CD4-positive, alpha-beta T cell treated with Interleukin-12 subunit alpha and Interleukin-12 subunit beta, for 1 hour (primary cell): ENCODE measurements around the gene ERG28.

ENCODE experiments used
- DNase-seq: peaks from one replicate; pipeline ENCODE4 v3.0.0-alpha.2; 2020

Gene ERG28

DNA sequence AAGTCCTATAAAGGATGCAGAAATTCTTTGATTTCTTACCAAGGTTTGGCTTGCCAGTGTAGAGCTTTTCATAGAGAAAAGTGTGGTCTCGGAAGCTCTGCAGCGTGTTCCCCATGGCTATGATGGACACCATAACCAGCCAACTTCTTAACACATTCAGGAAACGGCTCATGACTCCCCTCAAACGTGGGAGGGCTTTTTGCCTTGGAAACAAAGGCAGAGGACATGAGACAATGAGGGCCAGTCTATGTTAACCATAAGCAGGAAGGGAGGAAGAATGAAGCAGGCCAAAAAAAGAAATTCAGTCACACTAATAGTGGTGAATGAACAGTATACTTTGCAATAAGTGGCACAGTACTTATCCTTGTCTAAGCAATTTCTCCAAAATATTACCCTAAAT lies 3.3 kb downstream of the ERG28 start:
- DNase-seq, result no peak

DNA sequence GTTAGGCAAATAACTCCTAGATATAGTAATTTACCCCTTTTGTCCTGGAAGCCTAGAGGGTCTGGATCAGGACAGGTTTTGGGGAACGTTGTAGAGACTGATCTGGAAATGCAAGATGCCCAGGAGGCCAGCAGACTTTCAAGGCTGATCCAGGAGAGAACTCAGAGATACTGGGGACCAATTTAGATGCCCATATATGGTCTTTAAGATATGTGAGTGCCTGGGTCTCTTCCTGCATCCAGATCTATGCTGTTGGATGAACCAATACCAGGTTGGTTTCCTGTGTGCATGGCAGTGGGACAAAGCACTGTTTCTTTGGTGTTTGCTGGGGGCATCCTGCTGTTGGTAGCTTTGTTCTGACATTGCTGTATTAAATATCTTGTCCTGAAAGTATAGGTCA lies 5.4 kb downstream of the ERG28 start:
- DNase-seq, result no peak

DNA sequence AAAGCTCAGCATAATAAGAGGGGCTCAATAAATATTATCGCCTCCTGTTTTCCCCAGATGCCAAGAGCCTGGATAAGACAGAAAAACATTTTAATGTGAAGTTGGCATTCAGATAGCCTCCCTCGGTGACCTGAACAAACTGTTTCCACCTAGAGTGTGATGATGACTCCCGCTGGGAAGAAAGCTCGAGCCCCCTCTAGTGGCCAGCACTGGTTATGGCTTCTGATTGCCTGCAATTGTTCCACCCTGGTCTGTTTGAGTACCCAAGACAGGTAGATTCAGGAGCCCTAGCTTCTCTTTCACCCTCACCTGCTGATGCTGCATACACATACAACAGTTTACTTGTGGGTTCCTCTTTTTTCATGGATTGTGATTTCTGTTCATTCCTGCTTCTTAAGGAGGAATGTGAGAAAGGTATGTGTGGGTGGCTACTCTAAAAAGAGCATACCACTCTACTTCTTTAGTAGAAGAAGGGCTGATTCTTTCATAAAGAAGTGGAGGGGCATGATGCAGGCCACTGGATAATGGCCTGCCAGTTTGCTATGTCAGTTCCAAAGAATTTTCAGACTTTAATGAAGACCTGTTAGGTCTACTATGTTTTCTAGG lies 6.4 kb downstream of the ERG28 start:
- peak; percentile 84 for DNase-seq

DNA sequence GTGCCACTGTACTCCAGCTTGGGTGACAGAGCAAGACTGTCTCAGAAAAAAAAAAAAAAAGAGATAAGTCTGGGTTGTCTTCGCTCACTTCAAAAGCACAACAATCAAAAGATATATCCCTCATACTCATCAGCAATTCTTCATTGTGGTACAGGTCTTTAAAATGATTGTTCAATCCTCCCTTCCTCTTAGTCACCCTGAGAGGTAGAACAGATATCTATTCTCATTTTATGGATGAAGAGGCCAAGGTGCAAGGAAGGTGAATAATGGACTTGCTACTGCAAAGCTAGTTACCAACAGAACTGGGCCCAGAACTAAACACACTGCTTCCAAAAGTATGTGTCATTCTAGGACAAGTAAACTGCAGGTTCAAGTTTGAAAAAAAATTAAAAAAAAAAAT lies 7.1 kb downstream of the ERG28 start:
- DNase-seq, result no peak

DNA sequence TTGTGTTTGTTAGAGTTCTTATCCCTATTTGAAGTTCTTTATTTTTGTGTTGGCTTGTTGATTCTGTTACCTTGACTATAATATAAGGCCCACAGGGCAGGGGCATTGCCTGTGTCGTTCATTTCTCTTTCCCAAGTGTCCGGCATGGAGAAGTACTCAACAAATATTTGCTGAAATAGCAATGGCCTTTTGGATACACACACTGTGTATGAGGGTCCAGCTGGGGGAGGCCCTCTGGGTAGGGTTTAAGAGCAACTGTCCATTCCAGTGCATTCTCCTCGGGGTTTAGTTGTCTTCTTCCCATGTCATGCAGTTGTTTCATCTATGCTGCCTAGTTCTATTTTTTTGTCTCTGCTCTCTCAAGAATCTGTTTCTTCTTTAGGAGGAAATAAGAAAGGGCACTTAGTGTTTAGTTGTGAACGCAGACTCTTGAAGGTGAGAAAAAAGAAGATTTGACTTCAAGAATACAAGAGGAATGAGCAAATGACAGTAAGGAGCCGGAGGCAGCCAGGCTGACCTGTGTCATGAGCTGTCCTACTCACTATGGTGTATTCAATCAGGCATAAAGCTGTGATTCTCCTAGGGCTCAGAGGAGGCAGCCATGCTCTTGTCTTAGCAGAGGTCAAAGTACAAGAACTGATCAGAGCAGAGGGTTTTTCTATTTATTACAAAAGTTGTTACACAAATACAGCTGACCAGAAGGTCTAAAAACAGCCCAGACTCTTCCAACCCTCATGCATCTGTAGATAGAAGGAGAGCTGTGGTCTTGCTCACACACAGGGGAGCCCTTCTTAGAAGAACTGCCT lies 10.2 kb downstream of the ERG28 start:
- DNase-seq, result no peak

DNA sequence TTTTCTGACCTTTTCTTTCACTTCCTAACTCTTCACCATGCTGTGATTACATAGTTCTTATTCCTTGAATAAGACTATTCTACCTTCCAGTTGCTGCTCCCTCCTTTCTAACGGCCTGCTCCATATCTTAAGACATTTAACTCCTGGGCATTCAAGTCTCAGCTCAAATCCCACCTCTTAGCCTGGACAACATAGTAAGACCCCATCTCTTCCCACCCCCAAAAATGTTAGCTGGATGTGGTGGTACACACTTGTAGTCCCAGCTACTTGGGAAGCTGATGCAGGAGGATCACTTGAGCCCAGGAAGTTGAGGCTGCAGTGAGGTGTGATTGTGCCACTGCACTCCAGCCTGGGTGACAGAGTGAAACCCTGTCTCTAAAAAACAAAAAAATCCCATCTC lies 10.9 kb downstream of the ERG28 start:
- no peak for DNase-seq

DNA sequence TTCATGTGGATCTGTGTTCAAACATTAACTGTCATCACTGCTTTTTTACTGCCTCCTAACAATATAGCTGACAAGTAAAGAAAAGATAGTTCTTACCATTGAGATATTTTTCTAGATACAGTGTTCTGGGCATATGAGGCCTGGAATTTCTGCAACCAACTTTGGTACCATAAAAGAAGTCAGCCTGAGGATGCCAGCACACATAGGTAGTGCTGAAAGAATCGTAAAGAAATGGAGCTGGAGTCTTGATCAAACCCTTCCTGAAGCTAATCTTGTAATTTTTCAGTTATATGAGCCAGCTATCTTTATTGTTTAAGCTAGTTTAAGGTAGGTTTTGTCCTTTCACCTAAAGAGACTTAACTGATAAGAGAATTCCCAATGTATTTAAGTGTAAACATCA lies 11.3 kb downstream of the ERG28 start:
- no peak for DNase-seq

DNA sequence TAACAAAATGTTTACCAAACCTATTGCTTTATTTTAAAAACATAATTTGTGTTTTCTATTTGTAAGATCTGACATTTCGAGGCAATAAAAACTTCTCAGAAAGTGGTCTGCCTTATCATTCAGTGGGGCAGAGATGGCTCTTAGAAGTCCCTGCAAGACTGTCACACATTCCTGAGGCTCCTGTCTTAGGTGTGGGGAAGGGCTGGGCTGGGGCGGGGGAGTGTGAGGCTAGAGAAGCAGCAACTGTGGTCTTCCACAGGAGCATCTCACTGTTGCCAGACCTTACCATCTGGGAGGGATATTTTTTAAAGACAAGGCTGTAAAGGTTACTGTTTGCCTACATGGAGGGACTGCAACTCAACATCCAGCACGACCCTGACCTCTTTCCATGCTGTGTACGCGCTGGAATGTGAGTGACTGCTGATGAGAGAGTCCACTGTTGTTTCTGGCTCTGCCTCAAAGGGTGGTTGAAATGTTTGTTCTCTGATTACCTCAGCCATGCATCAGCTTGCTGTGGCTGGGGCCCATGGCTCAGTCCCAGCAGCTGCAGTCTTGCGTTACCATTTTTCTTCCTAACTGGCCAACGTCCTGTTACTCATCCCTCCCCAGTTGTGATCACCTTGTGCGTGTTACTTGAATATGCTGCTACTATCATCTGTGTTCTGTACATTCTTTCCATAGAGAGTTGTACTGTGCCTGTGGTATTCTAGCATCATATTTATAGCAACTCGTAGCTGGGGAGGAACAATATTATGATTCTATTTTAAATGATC lies 12.4 kb downstream of the ERG28 start:
- DNase-seq, result no peak

DNA sequence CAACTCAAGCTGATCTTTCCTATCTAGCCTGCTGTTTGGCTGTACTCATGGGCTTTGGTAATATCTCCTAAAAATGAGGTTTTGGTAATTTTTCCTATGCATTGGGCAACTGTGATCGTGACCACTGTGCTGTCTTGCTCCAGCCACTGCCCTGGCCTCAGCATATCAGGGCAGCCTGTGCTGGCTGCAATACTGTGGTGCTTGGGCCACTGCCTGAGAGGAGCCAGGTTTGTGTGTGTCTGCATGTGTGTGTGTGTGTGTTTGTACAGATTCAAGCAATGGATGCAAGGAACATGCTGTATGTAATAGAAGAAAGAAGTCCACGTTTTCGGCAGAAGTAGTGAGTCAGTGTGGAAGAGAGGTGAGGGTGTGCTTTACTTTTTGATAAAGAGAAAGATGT lies 13.0 kb downstream of the ERG28 start:
- no peak for DNase-seq

DNA sequence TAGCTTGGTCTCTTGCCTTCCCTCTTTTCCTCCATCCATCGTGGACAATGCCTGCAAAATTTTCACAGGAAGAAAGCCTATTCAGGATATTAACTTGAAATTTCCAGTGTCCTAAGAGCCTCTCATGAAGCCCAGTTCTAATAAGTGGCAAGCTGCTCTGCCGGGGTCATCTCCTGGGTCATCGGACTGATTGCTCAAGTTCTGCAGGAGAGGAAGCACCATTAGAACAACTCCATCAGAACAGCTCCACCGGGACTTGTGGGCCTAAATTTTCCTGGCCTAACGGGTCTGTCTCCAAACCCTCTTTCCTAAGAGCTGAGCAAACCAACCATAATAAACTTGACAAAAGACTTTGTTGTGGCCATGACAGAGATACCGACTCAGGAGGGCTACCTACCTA lies 13.9 kb downstream of the ERG28 start:
- DNase-seq, result no peak

DNA sequence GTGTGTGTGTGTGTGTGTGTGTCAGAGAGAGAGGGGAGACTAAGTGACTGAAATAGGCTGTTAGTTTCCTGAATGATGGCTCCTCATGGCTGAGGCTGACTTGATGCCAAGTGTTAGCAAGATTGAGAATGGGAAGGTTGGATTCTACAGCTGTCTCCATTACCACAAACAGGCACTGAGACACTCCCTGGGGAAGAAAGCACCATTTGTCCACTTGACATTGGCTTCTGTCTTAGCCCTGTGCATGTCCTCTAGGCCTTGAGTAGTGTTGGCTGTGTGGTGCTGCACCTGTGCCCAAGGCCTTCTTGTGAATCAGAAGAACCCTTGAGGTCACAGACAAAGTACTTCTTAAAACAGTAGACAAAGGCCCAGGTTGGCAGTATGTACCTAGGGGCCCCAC lies 15.6 kb downstream of the ERG28 start:
- DNase-seq, result no peak

DNA sequence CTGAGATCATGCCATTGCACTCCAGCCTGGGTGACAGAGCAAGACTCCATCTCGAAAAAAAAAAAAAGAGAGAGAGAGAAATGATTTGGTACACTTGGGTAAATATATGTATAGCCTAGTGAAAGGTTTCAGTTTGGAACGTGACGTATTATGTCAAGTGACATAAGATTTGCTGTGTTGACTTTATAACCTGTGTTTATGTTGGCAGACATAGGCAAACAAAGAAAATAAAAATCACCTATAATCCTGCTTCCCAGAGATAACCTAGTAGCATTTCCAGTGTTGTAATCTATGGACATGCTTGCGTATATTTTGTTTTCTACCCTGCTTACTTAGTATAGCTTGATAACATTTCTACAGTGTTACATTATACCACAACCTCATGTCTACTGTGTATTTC lies 16.7 kb downstream of the ERG28 start:
- no peak for DNase-seq

DNA sequence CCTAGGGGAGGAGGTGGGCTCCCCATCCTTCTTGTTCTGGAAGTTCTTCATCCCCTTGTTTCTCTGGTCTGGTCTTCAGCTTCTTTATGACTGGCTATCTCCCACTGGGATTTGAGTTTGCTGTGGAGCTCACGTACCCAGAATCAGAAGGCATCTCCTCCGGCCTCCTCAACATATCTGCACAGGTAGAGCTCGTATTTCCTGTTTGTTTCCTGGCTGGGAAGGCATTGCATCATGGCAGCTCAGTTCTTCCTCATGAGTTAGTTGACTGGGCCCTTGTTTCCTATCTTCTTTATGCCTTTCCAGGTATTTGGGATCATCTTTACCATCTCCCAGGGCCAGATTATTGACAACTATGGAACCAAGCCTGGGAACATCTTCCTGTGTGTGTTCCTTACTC lies 19.8 kb downstream of the ERG28 start:
- DNase-seq, result no peak

DNA sequence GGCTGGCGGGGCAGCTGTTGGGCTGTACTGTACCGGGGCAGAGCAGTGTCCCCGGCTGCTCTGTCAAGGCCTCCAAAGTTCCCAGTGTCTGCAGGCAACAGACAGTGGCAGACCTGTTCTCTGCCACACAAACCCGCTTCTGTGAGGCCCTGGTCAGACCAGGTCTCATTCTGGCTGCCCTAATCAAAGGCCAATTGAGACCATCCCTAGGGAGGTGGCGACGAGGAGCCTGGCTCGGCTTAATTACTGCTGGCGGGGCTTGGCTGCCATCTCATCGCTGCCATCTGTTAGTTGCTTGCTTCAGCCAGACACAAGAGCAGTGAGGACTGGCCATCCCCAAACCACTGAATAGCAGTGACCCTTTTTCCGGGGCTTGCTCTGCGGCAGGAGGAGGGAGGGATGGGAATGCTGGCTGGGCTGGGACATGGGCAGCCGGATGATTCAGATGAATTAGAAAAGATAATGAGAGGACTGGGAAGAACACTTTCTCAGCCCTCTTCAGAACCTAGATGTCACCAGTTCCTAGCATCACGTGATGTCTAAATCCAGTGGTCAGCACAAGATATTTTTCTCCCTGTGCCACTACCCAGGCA lies 24.5 kb downstream of the ERG28 start:
- no peak for DNase-seq

DNA sequence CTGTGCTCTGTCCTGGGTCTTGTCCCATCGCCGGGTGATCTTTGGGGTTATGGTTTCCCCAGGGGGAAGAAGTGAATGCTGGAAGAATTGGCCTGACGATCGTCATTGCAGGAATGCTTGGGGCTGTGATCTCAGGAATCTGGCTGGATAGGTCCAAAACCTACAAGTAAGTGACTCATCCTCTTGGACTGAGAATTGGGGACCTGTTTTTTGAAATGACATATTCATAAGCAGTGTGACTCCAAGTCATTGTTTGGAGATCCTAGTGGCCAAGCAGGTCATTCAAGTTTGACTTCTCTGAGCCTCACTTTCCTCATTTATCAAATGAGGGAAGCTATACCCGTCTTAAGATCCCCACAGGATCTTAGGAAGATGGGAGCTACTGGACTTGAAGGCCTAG lies 25.8 kb downstream of the ERG28 start:
- no peak for DNase-seq

DNA sequence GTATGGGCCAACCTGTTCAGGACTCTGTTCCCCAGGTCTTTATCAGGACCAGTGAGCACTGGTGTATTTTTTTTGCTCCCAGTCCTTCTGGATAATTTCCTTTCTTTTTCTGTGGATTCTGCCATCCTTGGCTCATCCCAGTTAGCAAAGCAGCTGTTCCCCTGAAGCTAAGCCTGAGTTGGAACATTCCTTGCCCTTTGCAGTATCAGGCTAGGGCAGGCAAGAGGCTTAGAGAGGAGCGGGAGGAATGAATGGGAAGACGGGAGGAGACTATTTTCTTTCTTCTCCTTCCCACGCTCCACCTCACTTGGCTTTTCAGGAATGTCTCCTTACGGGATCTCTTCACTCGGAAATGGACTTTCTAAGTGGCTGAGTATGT lies 29.2 kb downstream of the ERG28 start:
- DNase-seq, result no peak

DNA sequence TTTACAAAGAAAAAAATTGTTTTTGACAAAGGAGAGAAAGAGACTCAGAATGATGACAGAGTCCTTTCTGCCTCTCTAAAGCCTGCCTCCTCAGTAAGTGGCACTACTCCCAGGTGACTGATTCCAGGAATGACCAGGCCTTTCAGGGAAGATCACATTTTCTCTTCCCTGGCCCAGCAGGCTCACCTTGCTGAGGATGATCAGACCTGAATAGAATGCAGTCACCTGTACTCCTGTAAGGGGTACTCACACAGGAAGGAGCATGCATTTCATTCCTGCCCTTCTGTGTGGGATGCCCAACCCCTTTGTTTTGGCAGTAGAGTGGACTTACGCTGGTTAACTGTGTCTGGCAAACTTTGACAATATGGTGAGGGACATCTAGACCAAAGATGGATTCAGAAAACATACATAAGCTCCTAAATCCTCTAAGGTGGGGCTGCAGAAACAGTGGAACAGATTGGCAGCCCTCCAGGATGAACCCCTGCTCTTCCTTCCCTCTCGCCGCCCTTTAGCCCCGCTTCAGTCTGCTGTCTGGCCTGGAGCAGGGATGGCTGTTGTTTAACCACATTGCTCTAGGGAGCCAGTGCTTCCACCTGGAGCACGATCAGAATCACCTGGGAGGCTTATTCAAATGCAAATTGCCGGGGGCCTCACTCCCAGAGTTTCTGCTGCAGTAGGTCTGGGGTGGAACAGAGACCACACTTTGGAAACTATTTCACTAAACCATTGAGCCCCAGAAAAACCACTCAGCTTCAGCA lies 29.8 kb downstream of the ERG28 start:
- DNase-seq, result no peak

DNA sequence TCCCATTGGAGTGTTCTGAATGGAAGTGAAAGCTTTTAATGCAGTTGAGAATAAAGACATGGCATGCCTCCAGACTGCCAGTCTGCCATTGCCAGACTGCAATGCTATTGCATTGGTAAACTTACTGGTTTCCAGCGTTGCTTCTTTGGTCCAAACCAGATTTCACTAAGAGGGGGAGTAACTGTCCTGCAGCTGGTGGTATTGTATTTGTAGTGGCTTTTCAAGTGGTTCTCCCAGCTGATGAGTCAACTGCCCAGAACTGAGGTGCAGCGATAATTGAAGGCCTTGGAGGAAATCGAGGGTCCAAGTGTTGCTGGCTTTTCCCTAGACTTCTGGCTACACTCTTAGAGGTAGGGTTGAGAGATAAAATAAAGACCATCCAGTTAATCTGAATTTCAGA lies 31.9 kb downstream of the ERG28 start:
- DNase-seq, result no peak

DNA sequence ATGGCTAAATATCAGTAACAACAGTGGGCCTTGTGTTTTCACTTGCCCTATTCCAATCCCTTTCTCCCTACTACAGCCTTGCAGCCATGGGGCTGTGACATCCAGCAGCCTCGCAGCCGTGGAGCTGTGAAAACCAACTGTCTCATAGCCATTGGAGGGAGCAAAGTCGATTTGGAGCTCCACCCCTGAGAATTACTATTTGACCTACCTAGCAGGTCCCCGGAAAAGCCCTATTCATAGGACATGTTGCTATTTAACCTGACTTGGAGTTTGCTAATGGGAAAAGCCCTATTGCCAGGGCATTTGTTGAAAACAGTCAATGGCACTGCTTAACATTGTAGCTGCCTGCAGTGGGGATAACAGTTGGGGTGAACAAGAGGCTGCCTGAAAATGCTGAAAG lies 33.3 kb downstream of the ERG28 start:
- DNase-seq, result no peak

DNA sequence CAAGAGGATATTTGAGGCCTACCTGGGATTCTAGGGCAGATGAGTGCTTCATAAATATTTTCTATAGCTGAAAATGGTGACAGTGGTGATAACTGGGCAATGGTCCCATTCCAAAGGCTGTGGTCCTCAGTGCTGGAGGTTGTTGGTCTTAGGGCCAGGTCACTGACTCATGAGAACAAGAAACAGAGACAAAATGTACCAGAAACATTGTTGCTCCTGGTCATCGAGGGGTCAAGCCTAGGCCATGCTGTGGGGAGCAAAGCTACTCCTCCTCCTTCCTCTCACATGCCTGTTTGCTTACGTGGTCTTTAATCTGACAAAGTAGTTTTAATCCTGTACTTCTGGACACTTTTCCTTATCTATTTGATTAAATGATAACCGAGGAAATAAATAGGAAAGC lies 33.8 kb downstream of the ERG28 start:
- no peak for DNase-seq

DNA sequence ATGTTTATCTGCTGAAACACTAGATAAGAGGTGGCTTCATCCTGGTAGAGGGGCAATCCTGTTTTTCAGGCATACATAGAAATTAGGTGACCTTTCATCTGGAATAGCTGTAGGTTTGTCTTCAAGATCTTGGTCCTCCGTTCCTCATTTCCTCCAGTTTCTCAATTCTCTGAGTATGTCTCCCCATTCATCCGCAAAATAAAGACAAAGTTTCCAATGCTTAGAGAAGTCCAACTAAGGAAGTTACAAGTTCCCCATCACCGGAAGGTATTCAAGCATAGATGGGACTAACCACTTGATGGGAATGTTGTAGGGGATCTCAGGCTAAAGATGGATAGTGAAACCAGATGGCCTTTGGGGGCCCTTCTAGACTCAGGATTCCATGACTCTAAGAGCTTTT lies 34.3 kb downstream of the ERG28 start:
- DNase-seq, result no peak

DNA sequence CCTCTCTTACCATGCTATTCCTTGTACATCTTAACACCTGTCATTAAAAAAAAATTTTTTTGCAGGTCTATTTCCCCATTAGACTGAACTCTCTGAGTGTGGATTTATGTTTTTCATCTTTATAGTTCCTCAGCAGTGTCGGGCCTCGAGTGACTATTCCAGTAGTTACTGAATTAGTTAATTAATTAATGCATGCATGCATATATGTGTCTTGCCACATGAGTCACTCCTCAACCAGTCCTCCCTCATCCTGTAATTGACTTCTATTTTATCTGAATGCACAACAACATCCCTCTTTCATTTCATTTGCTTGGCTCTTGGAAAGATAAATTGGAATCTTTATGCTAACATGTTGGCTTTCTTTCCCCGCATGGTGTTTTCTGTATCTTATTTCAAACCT lies 35.6 kb downstream of the ERG28 start:
- no peak for DNase-seq

DNA sequence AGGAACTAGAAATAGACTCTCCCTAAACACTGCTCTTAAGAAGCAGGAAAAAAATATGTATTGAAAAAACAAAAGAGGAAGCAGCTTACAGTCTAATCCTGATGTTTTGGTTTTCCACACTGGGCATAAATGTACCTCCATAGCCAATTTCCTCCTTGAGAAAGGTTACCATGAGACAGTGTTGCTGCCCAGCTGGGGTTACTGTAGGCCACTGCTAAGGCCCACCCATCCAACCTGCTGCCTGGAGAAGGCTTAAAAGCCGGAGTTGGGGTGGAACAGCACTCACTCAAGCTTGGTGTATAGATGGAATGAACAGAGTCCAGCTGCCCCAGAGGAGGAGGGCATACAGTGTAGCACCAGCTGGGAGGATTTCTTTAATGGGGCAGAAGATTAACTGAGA lies 41.1 kb downstream of the ERG28 start:
- no peak for DNase-seq
